HCT116 (cell line): ENCODE results near the gene FGF14. TPM values are rescaled to one million over a fixed set of nuclear protein-coding genes. Genes with fewer than 3 reads are reported as not detected.

ENCODE experiments used
- ATAC-seq: fragments of 200-7000 bp; cut with Tn5 transposase; 2 replicates; pipeline ENCODE4 v1.9.1; 2020; ENCODE audit warnings: mild to moderate bottlenecking, moderate library complexity
- BruUV-seq: library from RNA; stranded (reverse); fragments of 400-500 nt; replicated peaks from 2 replicates; lab custom pipeline; 2021; lab: Mats Ljungman, UMichigan
- CTCF ChIA-PET: fragments of 300-600 bp; sonication (Branson Sonifier 250); formaldehyde crosslinking; loops from one replicate; lab custom pipeline; 2021; ENCODE audit warnings: antibody characterized with exemption; lab: Charles Lee
- POLR2A ChIA-PET: fragments of 300-600, 350-600 bp; sonication (Branson Sonifier 250); formaldehyde crosslinking; loops from one replicate; lab custom pipeline; 2021; ENCODE audit warnings: antibody characterized with exemption; lab: Charles Lee
- RAD21 ChIA-PET, 2 experiments: fragments of 300-600 bp; sonication (Branson Sonifier 250); formaldehyde crosslinking; loops; one replicate each; lab custom pipeline; 2023; ENCODE audit warnings: low total read pairs in 2 of 2; ENCODE audit not compliant: uncharacterized antibody in 2 of 2, unreplicated experiment in 2 of 2, low non-redundant PET in 1 of 2; lab: Charles Lee
- DNase-seq: peaks from one replicate; pipeline ENCODE4 v3.0.0-alpha.2; 2010; ENCODE audit warnings: low read depth, low spot score
- H2AFZ ChIP-seq: fragments of 200-600 bp; shearing (Covaris generic), sonication (generic); 2 replicates; pipeline ENCODE4 v1.6.1; 2017; ENCODE audit warnings: low read depth, mixed run types, mixed read lengths, antibody characterized with exemption, low read length; ENCODE audit not compliant: poor library complexity, severe bottlenecking
- H3K27ac ChIP-seq: 2 replicates; pipeline ENCODE4 v1.5.1; 2012; ENCODE audit warnings: low read depth, low read length
- H3K27me3 ChIP-seq: fragments of 200-600 bp; sonication (generic); 2 replicates; pipeline ENCODE4 v1.6.1; 2016; ENCODE audit warnings: mixed run types, low read length, mixed read lengths; ENCODE audit not compliant: insufficient read depth
- H3K36me3 ChIP-seq, 2 experiments: fragments of 200-500 bp in 1 of 2; fragments of 200-600 bp in 1 of 2; sonication (Bioruptor generic) in 1 of 2; sonication (generic) in 1 of 2; 2 replicates each; pipeline versions ENCODE4 v1.5.1 to v1.6.1; 2014 to 2016; ENCODE audit warnings: low read length in 2 of 2, inconsistent platforms in 1 of 2, mixed read lengths in 1 of 2, mixed run types in 1 of 2; ENCODE audit not compliant: insufficient read depth in 2 of 2, control insufficient read depth in 1 of 2
- H3K4me1 ChIP-seq, 2 experiments: fragments of 200-600 bp in 1 of 2; sonication (generic) in 1 of 2; 2 replicates each; pipeline versions ENCODE4 v1.5.1 to v1.6.1; 2012 to 2017; ENCODE audit warnings: low read length in 2 of 2, inconsistent platforms in 1 of 2, mild to moderate bottlenecking in 1 of 2, mixed read lengths in 1 of 2, mixed run types in 1 of 2, moderate library complexity in 1 of 2; ENCODE audit not compliant: insufficient read depth in 2 of 2, control insufficient read depth in 1 of 2
- H3K4me2 ChIP-seq: fragments of 200-600 bp; sonication (generic); 2 replicates; pipeline ENCODE4 v1.6.1; 2017; ENCODE audit warnings: mixed run types, low read length, mixed read lengths
- H3K4me3 ChIP-seq, 2 experiments: fragments of 200-600 bp in 1 of 2; sonication (generic) in 1 of 2; replicated peaks in 1 of 2; 2 replicates each; pipeline ENCODE4 v1.5.1; 2011 to 2016; ENCODE audit warnings: low read length in 2 of 2, control low read depth in 1 of 2, low read depth in 1 of 2, mild to moderate bottlenecking in 1 of 2, mixed read lengths in 1 of 2, mixed run types in 1 of 2
- H3K79me2 ChIP-seq: fragments of 200-600 bp; sonication (generic); 2 replicates; pipeline ENCODE4 v1.6.1; 2017; ENCODE audit warnings: mild to moderate bottlenecking, mixed run types, low read length, moderate library complexity, mixed read lengths; ENCODE audit not compliant: insufficient read depth
- H3K9ac ChIP-seq: fragments of 200-600 bp; sonication (generic); 2 replicates; pipeline ENCODE4 v1.6.1; 2016; ENCODE audit warnings: low read length, mixed read lengths
- H3K9me2 ChIP-seq: fragments of 200-600 bp; sonication (generic), shearing (Covaris generic); 2 replicates; pipeline ENCODE4 v1.6.1; 2017; ENCODE audit warnings: mixed run types, mild to moderate bottlenecking, moderate library complexity; ENCODE audit not compliant: insufficient read depth
- H3K9me3 ChIP-seq, 2 experiments: fragments of 200-500 bp in 1 of 2; fragments of 200-600 bp in 1 of 2; sonication (Bioruptor generic) in 1 of 2; sonication (generic) in 1 of 2; 2 replicates each; pipeline ENCODE4 v1.6.1; 2014 to 2017; ENCODE audit warnings: low read length in 2 of 2, mixed read lengths in 2 of 2, inconsistent platforms in 1 of 2, low read depth in 1 of 2, mild to moderate bottlenecking in 1 of 2, mixed run types in 1 of 2, moderate library complexity in 1 of 2; ENCODE audit not compliant: control insufficient read depth in 1 of 2, insufficient read depth in 1 of 2
- H4K20me1 ChIP-seq: fragments of 200-600 bp; sonication (generic), shearing (Covaris generic); 2 replicates; pipeline ENCODE4 v1.6.1; 2017; ENCODE audit warnings: mixed run types, mild to moderate bottlenecking, moderate library complexity; ENCODE audit not compliant: insufficient read depth
- ATF3 ChIP-seq: IDR thresholded peaks from 2 replicates; pipeline ENCODE4 v1.6.1; 2012
- CBX3 ChIP-seq: IDR thresholded peaks from 2 replicates; pipeline ENCODE4 v1.6.1; 2012; ENCODE audit warnings: low read depth
- CEBPB ChIP-seq: IDR thresholded peaks from 2 replicates; pipeline ENCODE4 v1.6.1; 2012; ENCODE audit warnings: low read depth
- CTCF ChIP-seq, 3 experiments: fragments of 200-600 bp in 1 of 3; sonication (generic) in 1 of 3; IDR thresholded peaks in 2 of 3; conservative IDR thresholded peaks in 1 of 3; 2 replicates each; pipeline ENCODE4 v1.5.1; 2012 to 2017; ENCODE audit warnings: low read depth in 2 of 3, low read length in 2 of 3, antibody characterized with exemption in 1 of 3, borderline replicate concordance in 1 of 3, control low read depth in 1 of 3, mild to moderate bottlenecking in 1 of 3, mixed read lengths in 1 of 3, mixed run types in 1 of 3, moderate library complexity in 1 of 3; ENCODE audit not compliant: insufficient read depth in 1 of 3
- EGR1 ChIP-seq: IDR thresholded peaks from 2 replicates; pipeline ENCODE4 v1.6.1; 2012; ENCODE audit warnings: low read depth
- ELF1 ChIP-seq: IDR thresholded peaks from 2 replicates; pipeline ENCODE4 v1.6.1; 2012; ENCODE audit warnings: low read depth, borderline replicate concordance
- EZH2 ChIP-seq: fragments of 200-600 bp; sonication (generic); IDR thresholded peaks from 2 replicates; pipeline ENCODE4 v1.6.1; 2017; ENCODE audit warnings: antibody characterized with exemption, mixed run types
- JUND ChIP-seq: IDR thresholded peaks from 2 replicates; pipeline ENCODE4 v1.6.1; 2012
- MAX ChIP-seq: IDR thresholded peaks from 2 replicates; pipeline ENCODE4 v1.6.1; 2012
- POLR2AphosphoS5 ChIP-seq: IDR thresholded peaks from 2 replicates; pipeline ENCODE4 v1.6.1; 2011; ENCODE audit warnings: mild to moderate bottlenecking, low read depth, low read length, moderate library complexity
- RAD21 ChIP-seq: IDR thresholded peaks from 2 replicates; pipeline ENCODE4 v1.6.1; 2012; ENCODE audit warnings: low read depth, mild to moderate bottlenecking
- SIN3A ChIP-seq: IDR thresholded peaks from 2 replicates; pipeline ENCODE4 v1.6.1; 2012; ENCODE audit warnings: low read depth
- YY1 ChIP-seq: IDR thresholded peaks from 2 replicates; pipeline ENCODE4 v1.6.1; 2011; ENCODE audit warnings: low read length, low read depth, moderate library complexity, mild to moderate bottlenecking; ENCODE audit not compliant: insufficient replicate concordance; ENCODE audit errors: extremely low read depth
- ZBTB33 ChIP-seq: IDR thresholded peaks from 2 replicates; pipeline ENCODE4 v1.6.1; 2011; ENCODE audit warnings: mild to moderate bottlenecking, low read length, moderate library complexity; ENCODE audit not compliant: insufficient replicate concordance; ENCODE audit errors: extremely low read depth
- ZNF274 ChIP-seq: fragments of 200-500 bp; sonication (Bioruptor generic); IDR thresholded peaks from 2 replicates; pipeline ENCODE4 v1.6.1; 2014; ENCODE audit warnings: mild to moderate bottlenecking, low read depth, low read length, inconsistent platforms
- intact Hi-C: fragments of 100-400 bp; cut with micrococcal nuclease; formaldehyde crosslinking; loops from 2 replicates; pipeline ENCODE4 v1.10.0; 2022
- total RNA-seq: library from RNA; stranded (reverse); gene quantifications from one replicate; pipeline ENCODE4 v1.2.1, GENCODE V29; 2021; ENCODE audit not compliant: unreplicated experiment

The FGF14 gene
- total RNA-seq, 1 experiment from 2014 or later = not detected

GRCh38 chr13:102055090-102055779 lies 346.6 kb downstream of the FGF14 start:
- TF ChIP-seq SIN3A = no peak
- TF ChIP-seq ZNF274 = no peak
- no peak for TF ChIP-seq CBX3
- no peak for TF ChIP-seq YY1
- no peak for TF ChIP-seq JUND
- TF ChIP-seq CTCF (IDR thresholded peaks at IDR 0.05 in 2 of 3, conservative IDR thresholded peaks at IDR 0.05 in 1 of 3; ENCODE audit: borderline replicate concordance in 1 of 3, insufficient read depth in 1 of 3, low read depth in 2 of 3, low read length in 2 of 3) = no peak
- TF ChIP-seq EZH2 = no peak
- no peak for TF ChIP-seq MAX
- TF ChIP-seq ELF1 = no peak
- no peak for TF ChIP-seq ZBTB33
- TF ChIP-seq EGR1 = no peak
- TF ChIP-seq RAD21 = no peak
- no peak for TF ChIP-seq POLR2AphosphoS5
- TF ChIP-seq CEBPB = no peak
- no peak for TF ChIP-seq ATF3

More at GRCh38 chr13:102055090-102055779, 346.6 kb downstream of the FGF14 start:
- intact Hi-C loops = no loop called here
- ChIA-PET POLR2A (no interaction called here), CTCF (no interaction called here), RAD21 (no interaction called here)
- H2AFZ ChIP-seq = no peak overlapping the region
- H3K79me2 ChIP-seq = no peaks in the 10 kb centered on the region
- no peaks in the 10 kb centered on the region for H3K27me3 ChIP-seq
- no peak overlapping the region for H3K4me2 ChIP-seq
- no TSS peak for BruUV-seq
- DNase-seq = no peak
- no peaks in the 10 kb centered on the region for H3K36me3 ChIP-seq
- H3K9me2 ChIP-seq = no peaks in the 10 kb centered on the region
- no peak overlapping the region for H3K9ac ChIP-seq
- ATAC-seq = no peak
- H3K9me3 ChIP-seq = peaks cover 0 to 21% of the 10 kb centered on the region in 2 experiments; a peak in 3 of 4 replicates
- H3K4me3 ChIP-seq = no peak overlapping the region
- no peaks in the 10 kb centered on the region for H4K20me1 ChIP-seq
- H3K4me1 ChIP-seq = no peaks in the 10 kb centered on the region
- H3K27ac ChIP-seq = no peak overlapping the region
